Chondrocyte (in vitro differentiated cells): ENCODE results near the gene SHF. TPM values are rescaled to one million over a fixed set of nuclear protein-coding genes. Genes with fewer than 3 reads are reported as not detected.
A peak's percentile ranks its signal among the peaks of the same experiment; 100 is the strongest.

Experiments used
- DNase-seq: peaks from one replicate; pipeline ENCODE4 v3.0.0; 2021; ENCODE audit warnings: mixed read lengths, low spot score
- H3K27ac Mint-ChIP-seq: one replicate; pipeline ENCODE4 v1.8.0; 2021; ENCODE audit warnings: mild to moderate bottlenecking, moderate library complexity, mixed read lengths; ENCODE audit not compliant: unreplicated experiment
- H3K27me3 Mint-ChIP-seq: 2 replicates; pipeline ENCODE4 v1.8.0; 2021; ENCODE audit warnings: low read depth, mixed read lengths
- H3K36me3 Mint-ChIP-seq: 2 replicates; pipeline ENCODE4 v1.8.0; 2021; ENCODE audit warnings: low read depth, mixed read lengths
- H3K4me1 Mint-ChIP-seq: 2 replicates; pipeline ENCODE4 v1.8.0; 2021; ENCODE audit warnings: low read depth, mild to moderate bottlenecking, mixed read lengths
- H3K4me3 Mint-ChIP-seq: one replicate; pipeline ENCODE4 v1.8.0; 2021; ENCODE audit warnings: mild to moderate bottlenecking, moderate library complexity, mixed read lengths; ENCODE audit not compliant: unreplicated experiment
- H3K9me3 Mint-ChIP-seq: 2 replicates; pipeline ENCODE4 v1.8.0; 2021; ENCODE audit warnings: low read depth, mixed read lengths
- total RNA-seq: library from RNA; stranded (reverse); gene quantifications from 3 replicates; pipeline ENCODE4 v1.2.1, GENCODE V29; 2021
- TF ChIP-seq, protein P1 (sequence below): fragments of 200-600 bp; sonication (generic); IDR thresholded peaks from 2 replicates; pipeline ENCODE4 v1.5.0; 2021; ENCODE audit warnings: antibody characterized with exemption, mild to moderate bottlenecking, moderate library complexity

SHF gene
- total RNA-seq, 1 donor from 2014 or later: 4.9 TPM

DNA sequence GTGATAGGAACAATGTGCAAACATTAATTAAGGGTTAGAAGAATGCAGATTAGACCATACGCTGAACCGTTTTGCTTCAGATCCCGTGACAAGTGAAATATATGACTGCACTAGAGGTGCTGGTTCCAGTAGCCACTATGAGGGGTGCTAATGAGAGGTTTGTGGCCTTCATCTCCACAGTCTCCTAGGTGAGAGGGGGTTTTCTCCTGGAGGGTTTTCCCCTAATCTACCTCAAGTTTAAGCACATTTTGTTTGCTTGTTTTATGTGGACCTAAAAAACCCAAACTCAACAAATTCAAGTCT lies 13.7 kb upstream of the SHF start:
- no peaks in the 10 kb centered on the region for H3K9me3 Mint-ChIP-seq
- no peak overlapping the region for H3K27ac Mint-ChIP-seq
- TF ChIP-seq, protein P1, sequence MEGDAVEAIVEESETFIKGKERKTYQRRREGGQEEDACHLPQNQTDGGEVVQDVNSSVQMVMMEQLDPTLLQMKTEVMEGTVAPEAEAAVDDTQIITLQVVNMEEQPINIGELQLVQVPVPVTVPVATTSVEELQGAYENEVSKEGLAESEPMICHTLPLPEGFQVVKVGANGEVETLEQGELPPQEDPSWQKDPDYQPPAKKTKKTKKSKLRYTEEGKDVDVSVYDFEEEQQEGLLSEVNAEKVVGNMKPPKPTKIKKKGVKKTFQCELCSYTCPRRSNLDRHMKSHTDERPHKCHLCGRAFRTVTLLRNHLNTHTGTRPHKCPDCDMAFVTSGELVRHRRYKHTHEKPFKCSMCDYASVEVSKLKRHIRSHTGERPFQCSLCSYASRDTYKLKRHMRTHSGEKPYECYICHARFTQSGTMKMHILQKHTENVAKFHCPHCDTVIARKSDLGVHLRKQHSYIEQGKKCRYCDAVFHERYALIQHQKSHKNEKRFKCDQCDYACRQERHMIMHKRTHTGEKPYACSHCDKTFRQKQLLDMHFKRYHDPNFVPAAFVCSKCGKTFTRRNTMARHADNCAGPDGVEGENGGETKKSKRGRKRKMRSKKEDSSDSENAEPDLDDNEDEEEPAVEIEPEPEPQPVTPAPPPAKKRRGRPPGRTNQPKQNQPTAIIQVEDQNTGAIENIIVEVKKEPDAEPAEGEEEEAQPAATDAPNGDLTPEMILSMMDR: no peak
- no peaks in the 10 kb centered on the region for H3K27me3 Mint-ChIP-seq
- no peaks in the 10 kb centered on the region for H3K36me3 Mint-ChIP-seq
- DNase-seq: no peak
- H3K4me3 Mint-ChIP-seq: no peak overlapping the region
- peaks cover 9% of the 10 kb centered on the region for H3K4me1 Mint-ChIP-seq

DNA sequence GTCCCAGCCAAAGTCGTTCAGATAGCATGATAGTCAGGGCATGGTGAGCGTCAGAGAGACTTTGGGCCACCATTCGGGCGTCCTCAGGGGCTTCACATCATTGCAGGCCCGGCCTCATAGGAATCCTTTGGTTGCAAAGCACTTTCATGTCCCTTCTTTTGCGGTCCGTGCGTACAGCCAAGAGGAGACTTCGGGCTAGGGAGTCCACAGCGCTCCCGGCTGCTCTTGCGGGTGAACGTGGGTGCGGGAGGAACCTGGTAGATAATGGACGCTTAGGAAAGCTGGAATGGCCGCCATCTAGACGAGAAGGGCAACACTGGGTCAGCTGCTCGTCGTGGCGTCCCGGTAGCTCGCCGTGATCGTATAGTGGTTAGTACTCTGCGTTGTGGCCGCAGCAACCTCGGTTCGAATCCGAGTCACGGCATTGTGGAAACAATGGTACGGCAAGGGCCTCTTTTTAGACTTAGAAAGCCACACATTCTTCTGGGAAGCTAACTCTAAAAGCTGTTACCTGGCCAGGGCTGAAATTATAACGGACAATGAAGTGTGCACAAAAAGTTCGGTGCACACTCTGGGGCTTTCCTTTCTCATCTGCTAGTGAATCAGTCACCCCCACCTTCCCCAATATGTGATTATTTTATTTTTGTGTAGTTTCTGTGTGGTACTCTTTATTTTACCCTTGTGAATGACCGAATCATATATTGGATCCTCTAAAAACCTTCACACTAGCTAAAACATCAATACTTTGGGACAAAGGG lies 13.2 kb upstream of the SHF start:
- Mint-ChIP-seq H3K4me3 (no peak overlapping the region), H3K27ac (no peak overlapping the region), H3K36me3 (no peaks in the 10 kb centered on the region), H3K27me3 (no peaks in the 10 kb centered on the region), H3K4me1 (peaks cover 9% of the 10 kb centered on the region), H3K9me3 (no peaks in the 10 kb centered on the region)
- DNase-seq: no peak
- TF ChIP-seq, protein P1: no peak

- TF ChIP-seq, protein P1: no peak
- H3K36me3 Mint-ChIP-seq: no peaks in the 10 kb centered on the region
- no peak overlapping the region for H3K27ac Mint-ChIP-seq
- no peak for DNase-seq
- H3K4me1 Mint-ChIP-seq: peaks cover 9% of the 10 kb centered on the region
- H3K9me3 Mint-ChIP-seq: no peaks in the 10 kb centered on the region
- H3K27me3 Mint-ChIP-seq: no peaks in the 10 kb centered on the region
- H3K4me3 Mint-ChIP-seq: no peak overlapping the region
Measured at GRCh38 chr15:45200001-45200798, 12.4 kb upstream of the SHF start.

GRCh38 chr15:45199136-45199810 lies 11.5 kb upstream of the SHF start:
- Mint-ChIP-seq H3K27me3 (no peaks in the 10 kb centered on the region), H3K27ac (no peak overlapping the region), H3K36me3 (no peaks in the 10 kb centered on the region), H3K4me3 (no peak overlapping the region), H3K9me3 (no peaks in the 10 kb centered on the region), H3K4me1 (peaks cover 9% of the 10 kb centered on the region)
- TF ChIP-seq, protein P1: peak; percentile 53
- no peak for DNase-seq
